Measurements from ENCODE around the gene SPSB3. TPM values are rescaled to one million over a fixed set of nuclear protein-coding genes. Genes with fewer than 3 reads are reported as not detected.

SPSB3 gene
- total RNA-seq, 1 donor from 2014 or later: 57.9 TPM

DNA sequence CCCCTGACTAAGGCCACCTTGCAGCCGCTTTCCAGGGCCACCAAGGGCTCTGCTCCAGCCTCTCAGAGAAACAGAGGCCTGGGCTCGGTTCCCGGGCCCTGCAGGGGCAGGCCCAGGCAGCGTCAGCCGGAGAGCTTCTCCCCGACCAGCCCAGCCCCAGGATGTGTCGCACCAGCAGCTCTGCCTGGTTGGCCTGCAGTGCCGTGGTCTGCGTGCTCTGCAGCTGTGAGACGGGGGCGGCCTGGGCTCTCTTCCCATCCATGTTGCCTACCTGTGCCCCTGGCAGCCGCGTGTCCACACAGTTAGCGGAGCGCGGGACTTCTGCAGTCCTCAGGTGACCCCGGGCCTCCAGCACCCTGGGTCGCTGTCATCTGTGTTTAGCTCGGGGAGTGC is 6.3 kb upstream of the SPSB3 start:
- no peak for DNase-seq (ENCODE audit: low spot score)

GRCh38 chr16:1788095-1788707 is 5.8 kb upstream of the SPSB3 start:
- no peak for DNase-seq (ENCODE audit: low spot score)

GRCh38 chr16:1787322-1788094 is 5.1 kb upstream of the SPSB3 start:
- DNase-seq (ENCODE audit: low spot score): no peak

DNA sequence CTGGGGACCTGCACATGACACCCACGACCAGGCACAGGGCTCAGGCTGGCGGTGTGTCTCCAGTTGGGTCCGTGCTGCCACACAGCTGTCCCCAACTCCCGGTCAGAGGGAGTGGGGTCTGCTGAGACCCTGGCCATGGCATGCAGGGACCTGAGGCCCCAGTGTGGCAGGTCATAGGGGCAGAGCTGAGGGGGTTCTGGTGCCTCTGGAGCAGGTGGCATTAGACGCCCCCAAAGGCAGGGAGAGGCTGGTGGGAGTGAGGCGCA is 4.6 kb upstream of the SPSB3 start:
- DNase-seq (ENCODE audit: low spot score): no peak

DNA sequence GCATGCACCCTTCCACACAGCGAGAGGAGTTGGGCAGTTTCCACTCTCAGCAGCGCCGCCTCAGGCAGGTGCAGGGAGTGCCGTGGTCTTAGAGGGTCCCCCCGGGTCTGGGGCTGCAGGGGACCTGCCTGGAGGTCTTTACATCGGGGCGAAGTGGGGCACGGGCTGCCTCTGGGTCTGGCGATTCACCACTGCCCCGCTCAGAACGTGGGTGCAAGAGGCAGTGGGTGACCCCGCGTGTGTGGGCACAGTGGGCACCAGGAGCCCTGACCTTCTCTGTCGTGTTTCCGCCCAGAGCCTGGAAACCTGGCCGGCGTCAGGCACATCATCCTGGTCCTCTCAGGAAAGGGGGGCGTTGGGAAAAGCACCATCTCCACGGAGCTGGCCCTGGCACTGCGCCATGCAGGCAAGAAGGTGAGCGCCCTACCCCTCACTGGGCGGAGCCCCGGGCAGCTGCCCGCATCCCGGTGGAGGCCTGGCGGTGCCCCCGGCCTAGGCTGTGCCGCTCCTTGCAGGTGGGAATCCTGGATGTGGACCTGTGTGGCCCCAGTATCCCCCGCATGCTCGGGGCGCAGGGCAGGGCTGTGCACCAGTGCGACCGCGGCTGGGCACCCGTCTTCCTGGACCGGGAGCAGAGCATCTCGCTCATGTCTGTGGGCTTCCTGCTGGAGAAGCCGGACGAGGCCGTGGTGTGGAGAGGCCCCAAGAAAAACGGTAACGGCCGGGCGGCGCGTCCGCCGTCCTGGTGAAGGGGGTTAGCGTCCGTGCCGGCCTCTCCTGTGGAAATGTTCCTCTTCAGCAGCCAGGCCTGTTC is 4.1 kb upstream of the SPSB3 start:
- DNase-seq (ENCODE audit: low spot score): no peak

DNA sequence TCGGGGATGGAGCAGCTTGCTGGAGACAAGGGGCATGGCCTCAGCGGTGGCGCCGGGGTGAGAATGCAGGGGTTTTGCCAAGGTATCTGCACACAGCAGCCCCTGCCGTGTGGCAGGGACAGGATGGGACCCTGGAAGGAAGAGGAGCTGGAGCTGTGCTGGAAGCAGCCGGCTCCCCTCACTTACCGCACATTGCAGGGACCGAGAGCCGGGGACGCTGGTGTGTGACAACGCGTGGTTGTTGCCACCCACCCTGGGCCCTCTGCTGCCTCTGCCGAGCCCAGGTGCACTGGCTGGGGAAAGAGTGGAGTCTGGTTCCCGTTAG is 3.4 kb upstream of the SPSB3 start:
- DNase-seq (ENCODE audit: low spot score): no peak

GRCh38 chr16:1784977-1785845 is 2.8 kb upstream of the SPSB3 start:
- no peak for DNase-seq (ENCODE audit: low spot score)

- DNase-seq (ENCODE audit: low spot score): no peak
Measured at GRCh38 chr16:1781758-1782407, 488 bp downstream of the SPSB3 start.

DNA sequence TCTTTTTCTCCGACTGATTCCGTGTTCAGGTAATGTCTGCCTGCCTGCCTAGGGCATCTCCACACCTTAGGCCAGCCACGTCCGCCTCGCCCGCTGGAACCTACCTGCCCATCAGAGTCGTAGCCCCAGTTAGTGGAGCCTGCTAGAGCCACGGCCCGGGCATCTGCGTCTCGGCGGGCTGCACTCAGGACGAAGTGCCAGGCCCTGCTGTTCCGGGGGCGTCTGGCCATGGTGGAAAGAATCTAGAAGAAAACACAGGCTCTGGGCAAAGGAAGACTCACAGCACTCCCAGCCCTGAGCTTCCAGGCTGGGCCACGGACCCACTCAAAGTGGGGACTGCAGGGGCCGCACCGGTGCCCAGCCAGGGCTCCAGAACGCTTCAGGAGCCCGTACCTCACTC is 1.1 kb downstream of the SPSB3 start:
- no peak for DNase-seq (ENCODE audit: low spot score)

DNA sequence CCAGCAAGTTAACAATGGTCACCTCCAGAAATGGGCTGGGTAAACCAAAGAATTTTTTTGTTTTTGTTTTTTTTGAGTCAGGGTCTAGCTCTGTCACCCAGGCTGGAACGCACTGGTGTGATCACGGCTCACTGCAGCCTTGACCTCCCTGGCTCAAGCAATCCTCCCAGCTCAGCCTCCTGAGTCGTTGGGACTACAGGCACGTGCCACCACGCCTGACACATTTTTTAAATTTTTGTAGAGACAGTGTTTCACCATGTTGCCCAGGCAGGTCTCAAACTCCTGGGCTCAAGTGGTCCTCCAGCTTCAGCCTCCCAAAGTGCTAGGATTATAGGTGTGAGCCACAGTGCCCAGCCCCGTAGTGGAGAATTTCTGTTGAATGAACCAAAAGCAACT is 1.7 kb downstream of the SPSB3 start:
- DNase-seq (ENCODE audit: low spot score): no peak

DNA sequence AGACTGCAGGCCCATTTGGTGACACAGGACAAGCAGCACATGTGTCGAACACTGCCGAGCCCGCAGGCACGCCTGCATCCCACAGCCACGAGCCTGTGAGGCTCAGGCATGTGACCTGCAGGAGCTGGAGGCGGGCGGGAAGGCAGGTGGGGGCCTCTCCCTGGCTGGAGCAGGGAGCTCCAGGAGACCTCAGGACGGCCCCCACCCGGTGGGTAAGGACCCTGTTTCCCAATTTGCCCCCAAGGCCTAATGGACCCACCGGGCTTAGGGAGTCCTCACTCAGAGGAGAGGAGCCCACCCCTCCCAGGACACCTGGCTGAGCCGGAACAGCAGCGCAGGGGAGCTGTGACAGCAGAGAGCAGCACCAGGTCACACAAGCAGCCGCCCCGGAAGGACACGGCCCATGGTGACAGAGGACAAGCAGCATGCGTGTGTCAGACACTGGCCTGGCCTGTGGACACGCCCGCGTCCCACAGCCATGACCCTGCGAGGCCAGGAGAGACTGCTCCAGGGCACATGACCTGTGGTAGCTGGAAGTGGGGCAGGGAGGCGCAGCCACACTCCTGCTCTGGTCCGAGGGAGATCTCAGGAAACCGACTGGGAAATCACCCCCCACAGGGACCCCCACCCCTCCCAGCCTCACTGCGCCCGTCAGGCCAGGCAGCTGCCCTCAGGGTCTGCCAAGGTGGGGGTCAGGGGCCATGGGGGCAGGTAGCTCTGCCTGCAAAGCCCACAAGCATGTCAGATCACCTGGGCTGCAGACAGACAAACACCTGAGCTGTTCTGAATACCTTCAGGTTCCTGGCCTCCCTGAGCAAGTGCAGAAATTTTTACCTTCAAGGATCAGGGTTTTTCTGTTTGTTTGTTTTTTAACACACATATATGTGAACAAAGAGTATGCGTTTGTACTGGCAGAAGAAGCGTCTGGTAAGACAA is 2.4 kb downstream of the SPSB3 start:
- no peak for DNase-seq (ENCODE audit: low spot score)

DNA sequence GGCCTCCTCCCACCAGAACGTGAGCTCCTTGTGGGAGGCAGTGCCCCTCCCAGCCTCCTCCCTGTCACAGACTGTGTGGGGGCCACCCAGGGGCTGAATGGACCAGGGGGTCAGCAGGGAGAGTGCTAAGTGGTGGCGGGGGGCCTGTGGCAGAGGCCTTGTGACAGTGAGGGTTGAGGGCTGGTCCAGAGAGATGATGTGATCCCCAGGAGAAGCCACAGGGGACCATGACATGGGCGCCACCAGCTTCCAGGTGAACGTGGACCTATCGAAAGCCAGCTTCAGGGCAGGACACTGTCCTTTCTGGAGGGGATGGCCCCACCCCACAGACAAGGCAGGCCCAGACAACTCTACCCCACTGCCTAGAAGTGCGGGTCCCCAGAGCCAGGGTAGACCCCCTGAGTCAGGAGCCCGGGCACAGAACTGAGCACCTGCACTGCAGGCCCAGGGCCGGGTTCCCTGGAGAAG is 3.1 kb downstream of the SPSB3 start:
- DNase-seq (ENCODE audit: low spot score): no peak

DNA sequence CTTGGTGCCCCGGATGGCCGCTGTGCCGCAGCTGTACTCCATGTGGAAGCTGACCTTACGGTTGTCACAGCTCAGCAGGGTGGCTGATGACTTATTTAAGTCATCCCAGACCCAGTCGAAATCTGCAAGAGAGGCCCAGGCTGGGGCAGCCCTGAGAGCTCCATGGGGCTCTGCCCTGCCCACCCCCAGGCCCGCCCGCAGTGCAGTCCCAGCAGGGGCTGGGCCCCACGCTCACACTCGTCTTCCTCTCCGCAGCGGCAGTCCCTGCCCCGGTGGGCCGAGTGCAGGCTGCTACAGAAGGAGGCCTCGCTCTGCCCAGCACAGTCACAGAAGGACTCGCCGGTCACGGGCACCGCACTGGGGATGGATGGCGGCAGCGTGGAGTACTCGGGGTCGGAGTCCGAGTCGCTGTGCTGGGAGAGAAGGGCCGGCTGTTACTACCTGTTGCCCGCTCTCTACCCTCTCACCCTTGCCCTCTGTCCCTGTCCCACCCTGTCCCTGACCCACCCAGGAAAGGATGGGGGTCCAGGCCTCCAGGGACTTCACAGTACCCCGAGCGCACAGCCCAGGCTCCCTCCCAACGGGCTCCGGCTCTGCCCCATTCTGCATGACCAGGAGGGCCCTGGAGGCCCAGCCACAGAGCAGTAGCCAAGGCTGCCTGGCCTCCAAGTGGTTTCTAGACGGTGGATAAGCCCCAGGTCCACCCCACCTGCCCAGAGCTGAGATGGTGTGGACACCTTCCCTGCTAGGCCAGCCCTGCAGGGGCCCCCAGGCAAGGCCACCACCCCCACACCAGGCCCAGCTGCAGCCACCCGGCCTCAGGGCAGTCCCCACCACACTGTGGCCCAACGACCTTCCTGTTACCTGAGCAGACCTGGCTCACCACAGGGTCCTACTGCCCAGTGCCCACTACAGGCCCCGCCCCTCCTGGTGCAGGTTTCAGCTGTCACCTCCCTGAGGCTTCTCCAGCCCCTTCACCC is 3.9 kb downstream of the SPSB3 start:
- DNase-seq (ENCODE audit: low spot score): no peak

DNA sequence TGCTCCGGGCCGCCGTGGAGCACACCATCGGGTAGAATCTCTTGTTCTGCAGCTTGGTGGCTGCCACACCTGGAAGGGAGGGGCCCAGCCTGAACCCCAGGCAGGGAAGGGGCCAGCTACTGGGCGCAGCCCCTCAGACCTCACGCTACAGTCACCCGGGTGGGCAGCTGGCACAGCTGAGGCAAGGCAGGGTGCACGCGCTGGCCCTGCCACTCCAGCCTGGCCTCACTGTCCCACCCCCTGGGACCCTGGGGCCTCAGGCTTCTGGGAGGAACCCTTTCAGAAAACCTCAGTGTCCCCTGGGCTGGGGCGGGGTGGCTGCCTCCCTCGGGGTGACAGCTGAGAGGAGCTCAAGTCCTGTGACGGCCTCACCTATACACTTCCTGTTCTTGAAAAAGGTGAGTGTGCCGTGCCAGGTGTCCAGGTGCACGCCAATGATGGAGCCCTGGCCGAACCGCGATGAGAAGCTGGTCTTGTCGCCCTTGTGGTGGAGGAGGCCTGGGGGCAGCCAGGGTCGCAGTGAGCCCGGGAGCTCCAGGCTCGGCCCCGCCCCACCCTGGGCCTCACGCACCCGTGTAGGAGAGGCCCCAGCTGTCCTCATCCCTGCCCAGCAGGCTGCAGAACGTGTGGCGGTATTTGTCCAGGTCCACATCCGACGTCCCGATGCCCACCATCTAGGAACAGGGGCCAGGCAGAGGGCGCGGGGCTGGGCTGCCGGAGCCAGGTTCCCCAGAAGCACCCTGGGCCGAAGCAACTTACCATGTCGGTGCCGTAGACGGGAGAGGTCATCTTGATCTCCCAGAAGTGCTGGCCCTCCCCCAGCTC is 4.8 kb downstream of the SPSB3 start:
- no peak for DNase-seq (ENCODE audit: low spot score)

DNA sequence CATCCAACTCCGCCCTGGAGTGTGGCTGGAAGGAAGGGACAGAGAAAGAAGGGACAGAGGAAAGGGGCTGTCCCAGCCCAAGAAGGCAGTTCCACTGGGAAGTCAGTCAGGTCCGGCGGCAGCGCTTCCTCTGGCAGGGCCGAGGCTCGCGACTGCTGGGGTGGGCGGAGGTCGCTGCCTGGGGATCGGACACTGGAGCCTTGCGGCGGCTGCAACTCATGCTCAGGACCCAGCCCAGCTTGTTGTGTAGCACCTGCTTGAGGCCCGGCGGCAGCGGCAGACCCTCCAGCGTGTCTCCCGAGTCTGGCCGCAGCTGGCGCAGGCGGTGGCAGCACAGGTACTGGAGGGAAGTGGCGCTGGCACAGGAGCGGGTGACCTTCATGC is 5.4 kb downstream of the SPSB3 start:
- DNase-seq (ENCODE audit: low spot score): no peak

DNA sequence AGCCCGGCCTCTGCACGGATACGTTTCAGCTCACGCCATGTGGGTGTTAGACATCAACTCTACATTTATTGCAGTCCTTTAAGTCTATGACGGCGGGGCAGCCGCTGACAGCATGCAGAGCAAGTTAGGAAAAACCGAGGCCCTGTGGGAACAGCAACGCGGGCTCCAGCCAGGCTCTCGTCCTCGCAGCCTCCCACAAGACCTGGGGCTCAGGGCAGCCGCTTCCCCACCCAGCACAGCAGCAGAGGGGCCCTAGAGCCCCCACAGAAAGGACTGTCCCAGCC is 5.8 kb downstream of the SPSB3 start:
- DNase-seq (ENCODE audit: low spot score): no peak

GRCh38 chr16:1775846-1776671 is 6.3 kb downstream of the SPSB3 start:
- DNase-seq (ENCODE audit: low spot score): no peak

All from mucosa of gallbladder (tissue), 1 donor.